Spinal cord (tissue), 10 donors: Measurements from ENCODE around the gene DHX9. TPM values are rescaled to one million over a fixed set of nuclear protein-coding genes. Genes with fewer than 3 reads are reported as not detected.
A peak's percentile ranks its signal among the peaks of the same experiment; 100 is the strongest.
"Not testable (repeated sequence)": the region's sequence is repeated elsewhere in the genome, so short reads cannot be mapped to it uniquely, and the experiment has no call there.

Experiments used
- DNase-seq, 6 donors: peaks; one replicate each; pipeline versions ENCODE4 v3.0.0 to v3.0.0-alpha.2; 2013 to 2015; ENCODE audit warnings: low spot score in 6 of 6, low read depth in 4 of 6
- H3K27ac ChIP-seq: one replicate; pipeline ENCODE4 v1.5.1; 2013; ENCODE audit warnings: low read depth, low read length, control low read depth
- H3K27me3 ChIP-seq: one replicate; pipeline ENCODE4 v1.6.1; 2013; ENCODE audit warnings: low read length; ENCODE audit not compliant: control insufficient read depth, insufficient read depth
- H3K36me3 ChIP-seq: one replicate; pipeline ENCODE4 v1.6.1; 2013; ENCODE audit warnings: low read length; ENCODE audit not compliant: control insufficient read depth, insufficient read depth
- H3K4me1 ChIP-seq: one replicate; pipeline ENCODE4 v1.6.1; 2013; ENCODE audit warnings: low read length; ENCODE audit not compliant: control insufficient read depth, insufficient read depth
- H3K4me3 ChIP-seq: one replicate; pipeline ENCODE4 v1.5.1; 2013; ENCODE audit warnings: low read depth, low read length, control low read depth
- H3K9me3 ChIP-seq: one replicate; pipeline ENCODE4 v1.6.1; 2013; ENCODE audit warnings: low read length; ENCODE audit not compliant: control insufficient read depth, insufficient read depth
- WGBS: methylation state at CpG from one replicate; pipeline ENCODE4 v1.1.5; 2013; ENCODE audit warnings: missing lambda C conversion rate; ENCODE audit not compliant: insufficient coverage; 5-methylcytosine and 5-hydroxymethylcytosine counted together
- polyA plus RNA-seq, 2 donors: library from polyadenylated mRNA; unstranded; fragments of 120-200 nt; gene quantifications; one replicate each; pipeline ENCODE4 v1.2.1, GENCODE V29; 2013; ENCODE audit not compliant: insufficient read length in 2 of 2
- total RNA-seq, 2 donors: library from RNA; depleted of rRNA in 1 of 2; stranded (reverse); fragments of 120-200 nt in 1 of 2; fragments of >200 nt in 1 of 2; gene quantifications; one replicate each; pipeline versions ENCODE4 v1.2.3 to v1.2.4, GENCODE V29; 2013 to 2014
- donor health status: healthy.

The DHX9 gene
- total and polyA plus RNA-seq, 4 donors, result 163 to 195 (median 180) TPM

GRCh38 chr1:182877842-182878241 is 38.7 kb downstream of the DHX9 start:
- 96% methylated on average over 7 of the region's 7 CpGs for WGBS
- H3K27me3 ChIP-seq, result no peaks in the 10 kb centered on the region
- no peak overlapping the region for H3K4me3 ChIP-seq
- no peaks in the 10 kb centered on the region for H3K9me3 ChIP-seq
- H3K4me1 ChIP-seq, result no peaks in the 10 kb centered on the region
- H3K36me3 ChIP-seq, result peaks cover 24% of the 10 kb centered on the region
- DNase-seq, result no peak
- H3K27ac ChIP-seq, result no peak overlapping the region

GRCh38 chr1:182884872-182885271 is 45.7 kb downstream of the DHX9 start:
- DNase-seq, result no peak
- Histone ChIP-seq H3K27ac (no peak overlapping the region), H3K27me3 (no peaks in the 10 kb centered on the region), H3K9me3 (no peaks in the 10 kb centered on the region), H3K36me3 (peaks cover 39% of the 10 kb centered on the region), H3K4me1 (peaks cover 3% of the 10 kb centered on the region), H3K4me3 (no peak overlapping the region)

- WGBS, result 94% methylated on average over 3 of the region's 3 CpGs
- no peaks in the 10 kb centered on the region for H3K9me3 ChIP-seq
- DNase-seq, result no peak
These were observed 46.4 kb downstream of the DHX9 start for GRCh38 chr1:182885591-182885990.

GRCh38 chr1:182886985-182887384 is 47.8 kb downstream of the DHX9 start:
- 97% methylated on average over 11 of the region's 11 CpGs for WGBS
- Histone ChIP-seq H3K36me3 (peaks cover 31% of the 10 kb centered on the region), H3K4me1 (peaks cover 3% of the 10 kb centered on the region), H3K27me3 (no peaks in the 10 kb centered on the region), H3K27ac (no peak overlapping the region), H3K9me3 (no peaks in the 10 kb centered on the region), H3K4me3 (no peak overlapping the region)
- no peak for DNase-seq

More at GRCh38 chr1:182885591-182885990, 46.4 kb downstream of the DHX9 start:
- Histone ChIP-seq H3K36me3 (peaks cover 38% of the 10 kb centered on the region), H3K27me3 (no peaks in the 10 kb centered on the region), H3K4me1 (peaks cover 3% of the 10 kb centered on the region), H3K4me3 (no peak overlapping the region), H3K27ac (no peak overlapping the region)

- no peak overlapping the region for H3K27ac ChIP-seq
- H3K36me3 ChIP-seq, result peaks cover 26% of the 10 kb centered on the region
- no peaks in the 10 kb centered on the region for H3K9me3 ChIP-seq
- H3K27me3 ChIP-seq, result no peaks in the 10 kb centered on the region
- DNase-seq, result no peak
- 73% methylated on average over 6 of the region's 7 CpGs for WGBS
- H3K4me3 ChIP-seq, result no peak overlapping the region
- peaks cover 3% of the 10 kb centered on the region for H3K4me1 ChIP-seq
These were observed 49.8 kb downstream of the DHX9 start for GRCh38 chr1:182888736-182889531.

- Histone ChIP-seq H3K4me1 (peaks cover 3% of the 10 kb centered on the region), H3K9me3 (no peaks in the 10 kb centered on the region), H3K4me3 (no peak overlapping the region), H3K27ac (no peak overlapping the region), H3K27me3 (no peaks in the 10 kb centered on the region), H3K36me3 (peaks cover 24% of the 10 kb centered on the region)
- WGBS, result 36% methylated on average over 2 of the region's 6 CpGs
- DNase-seq, result peak in 1 of 6 donors; percentile 4
These were observed 50.9 kb downstream of the DHX9 start for GRCh38 chr1:182889997-182890396.

GRCh38 chr1:182890927-182891610 is 51.9 kb downstream of the DHX9 start:
- 93% methylated on average over 2 of the region's 9 CpGs for WGBS
- Histone ChIP-seq H3K36me3 (peaks cover 19% of the 10 kb centered on the region), H3K27ac (no peak overlapping the region), H3K4me1 (peaks cover 3% of the 10 kb centered on the region), H3K27me3 (no peaks in the 10 kb centered on the region), H3K9me3 (no peaks in the 10 kb centered on the region), H3K4me3 (no peak overlapping the region)
- no peak for DNase-seq

GRCh38 chr1:182897696-182898095 is 58.5 kb downstream of the DHX9 start:
- H3K4me1 ChIP-seq, result no peaks in the 10 kb centered on the region
- H3K4me3 ChIP-seq, result no peak overlapping the region
- H3K36me3 ChIP-seq, result no peaks in the 10 kb centered on the region
- H3K27me3 ChIP-seq, result no peaks in the 10 kb centered on the region
- no peak overlapping the region for H3K27ac ChIP-seq
- DNase-seq, result no peak
- 75% methylated on average over 2 of the region's 2 CpGs for WGBS
- no peaks in the 10 kb centered on the region for H3K9me3 ChIP-seq

- H3K9me3 ChIP-seq, DNase-seq, H3K36me3 ChIP-seq, H3K27ac ChIP-seq, H3K4me3 ChIP-seq, H3K4me1 ChIP-seq, H3K27me3 ChIP-seq: not testable (repeated sequence)
- WGBS, result 100% methylated on average over 1 of the region's 5 CpGs
These were observed 62.8 kb downstream of the DHX9 start for GRCh38 chr1:182901946-182902345.

- no peak overlapping the region for H3K27ac ChIP-seq
- H3K36me3 ChIP-seq, result no peaks in the 10 kb centered on the region
- DNase-seq, result no peak
- H3K4me3 ChIP-seq, result no peak overlapping the region
- WGBS, result no CpG with 5 or more reads among the region's 2 CpGs
- no peaks in the 10 kb centered on the region for H3K27me3 ChIP-seq
- no peaks in the 10 kb centered on the region for H3K4me1 ChIP-seq
- H3K9me3 ChIP-seq, result no peaks in the 10 kb centered on the region
These were observed 66.2 kb downstream of the DHX9 start for GRCh38 chr1:182905321-182905720.
